ENCODE data around the gene CELSR1.

GRCh38 chr22:46354176-46354992 is 183.0 kb downstream of the CELSR1 start:
- TF ChIP-seq, protein P1, sequence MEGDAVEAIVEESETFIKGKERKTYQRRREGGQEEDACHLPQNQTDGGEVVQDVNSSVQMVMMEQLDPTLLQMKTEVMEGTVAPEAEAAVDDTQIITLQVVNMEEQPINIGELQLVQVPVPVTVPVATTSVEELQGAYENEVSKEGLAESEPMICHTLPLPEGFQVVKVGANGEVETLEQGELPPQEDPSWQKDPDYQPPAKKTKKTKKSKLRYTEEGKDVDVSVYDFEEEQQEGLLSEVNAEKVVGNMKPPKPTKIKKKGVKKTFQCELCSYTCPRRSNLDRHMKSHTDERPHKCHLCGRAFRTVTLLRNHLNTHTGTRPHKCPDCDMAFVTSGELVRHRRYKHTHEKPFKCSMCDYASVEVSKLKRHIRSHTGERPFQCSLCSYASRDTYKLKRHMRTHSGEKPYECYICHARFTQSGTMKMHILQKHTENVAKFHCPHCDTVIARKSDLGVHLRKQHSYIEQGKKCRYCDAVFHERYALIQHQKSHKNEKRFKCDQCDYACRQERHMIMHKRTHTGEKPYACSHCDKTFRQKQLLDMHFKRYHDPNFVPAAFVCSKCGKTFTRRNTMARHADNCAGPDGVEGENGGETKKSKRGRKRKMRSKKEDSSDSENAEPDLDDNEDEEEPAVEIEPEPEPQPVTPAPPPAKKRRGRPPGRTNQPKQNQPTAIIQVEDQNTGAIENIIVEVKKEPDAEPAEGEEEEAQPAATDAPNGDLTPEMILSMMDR (IDR thresholded peaks at IDR 0.05), result no peak
- TF ChIP-seq POLR2A (IDR thresholded peaks at IDR 0.05), result no peak
- TF ChIP-seq POLR2AphosphoS5 (IDR thresholded peaks at IDR 0.05; ENCODE audit: insufficient read depth in 1 of 2, low read depth in 1 of 2), result no peak

All from vagina (tissue), 2 donors.